Endodermal cell (in vitro differentiated cells): Measurements from ENCODE around the gene SDK2. TPM values are rescaled to one million over a fixed set of nuclear protein-coding genes. Genes with fewer than 3 reads are reported as not detected.

ENCODE experiments used
- DNase-seq: peaks from one replicate; pipeline ENCODE4 v3.0.0-alpha.2; 2017
- H3K27ac ChIP-seq: 2 replicates; pipeline ENCODE4 v1.5.1; 2013; ENCODE audit warnings: mild to moderate bottlenecking, low read depth, low read length, moderate library complexity
- H3K27me3 ChIP-seq: 2 replicates; pipeline ENCODE4 v1.6.1; 2013; ENCODE audit warnings: mild to moderate bottlenecking, low read length, moderate library complexity; ENCODE audit not compliant: insufficient read depth, control insufficient read depth, poor library complexity, severe bottlenecking
- H3K36me3 ChIP-seq: 2 replicates; pipeline ENCODE4 v1.7.0; 2013; ENCODE audit warnings: mild to moderate bottlenecking, low read length, moderate library complexity; ENCODE audit not compliant: control insufficient read depth, insufficient read depth
- H3K4me1 ChIP-seq: one replicate; pipeline ENCODE4 v1.7.0; 2013; ENCODE audit warnings: low read length; ENCODE audit not compliant: control insufficient read depth, insufficient read depth
- H3K4me3 ChIP-seq: 2 replicates; pipeline ENCODE4 v1.5.1; 2013; ENCODE audit warnings: mild to moderate bottlenecking, low read length, moderate library complexity
- H3K9ac ChIP-seq: 2 replicates; pipeline ENCODE4 v1.6.1; 2013; ENCODE audit warnings: mild to moderate bottlenecking, low read length, moderate library complexity; ENCODE audit not compliant: poor library complexity, severe bottlenecking; ENCODE audit errors: extremely low read depth
- H3K9me3 ChIP-seq: 2 replicates; pipeline ENCODE4 v1.6.1; 2013; ENCODE audit warnings: mild to moderate bottlenecking, low read length, moderate library complexity; ENCODE audit not compliant: control insufficient read depth
- H3K27ac Mint-ChIP-seq: 2 replicates; pipeline ENCODE4 v1.8.0; 2020; ENCODE audit warnings: mixed read lengths
- H3K27me3 Mint-ChIP-seq: 2 replicates; pipeline ENCODE4 v1.8.0; 2021; ENCODE audit warnings: mild to moderate bottlenecking, mixed read lengths; ENCODE audit not compliant: insufficient read depth
- H3K36me3 Mint-ChIP-seq: 2 replicates; pipeline ENCODE4 v1.8.0; 2020; ENCODE audit warnings: low read depth, mixed read lengths
- H3K4me1 Mint-ChIP-seq: 2 replicates; pipeline ENCODE4 v1.8.0; 2020; ENCODE audit warnings: mixed read lengths
- H3K4me3 Mint-ChIP-seq: 2 replicates; pipeline ENCODE4 v1.8.0; 2020; ENCODE audit warnings: mild to moderate bottlenecking, moderate library complexity, mixed read lengths
- H3K9me3 Mint-ChIP-seq: 2 replicates; pipeline ENCODE4 v1.8.0; 2020; ENCODE audit warnings: mild to moderate bottlenecking, mixed read lengths
- WGBS, 2 experiments: methylation state at CpG; one replicate each; pipeline versions ENCODE4 v1.1.5 to v1.1.7; 2013; ENCODE audit warnings: missing lambda C conversion rate in 2 of 2, mixed read lengths in 1 of 2; ENCODE audit not compliant: insufficient coverage in 1 of 2, insufficient read length in 1 of 2; 5-methylcytosine and 5-hydroxymethylcytosine counted together
- total RNA-seq, 2 donors: library from RNA; stranded (reverse); fragmentation: NEBNext Ultra II Directional in 1 of 2; extraction: Animal tissue kit (Norgen Biotek cat#: 25700) in 1 of 2; gene quantifications; 2 replicates in 1 of 2; 3 replicates in 1 of 2; pipeline ENCODE4 v1.2.1, GENCODE V29; 2021
- TF ChIP-seq, protein P1 (sequence below): fragments of 200-600 bp; sonication (generic); conservative IDR thresholded peaks from 2 replicates; pipeline ENCODE4 v1.5.0; 2021; ENCODE audit warnings: antibody characterized with exemption, mild to moderate bottlenecking

Gene SDK2
- total RNA-seq, 2 donors from 2014 or later, result 5.9 to 7.0 TPM

DNA sequence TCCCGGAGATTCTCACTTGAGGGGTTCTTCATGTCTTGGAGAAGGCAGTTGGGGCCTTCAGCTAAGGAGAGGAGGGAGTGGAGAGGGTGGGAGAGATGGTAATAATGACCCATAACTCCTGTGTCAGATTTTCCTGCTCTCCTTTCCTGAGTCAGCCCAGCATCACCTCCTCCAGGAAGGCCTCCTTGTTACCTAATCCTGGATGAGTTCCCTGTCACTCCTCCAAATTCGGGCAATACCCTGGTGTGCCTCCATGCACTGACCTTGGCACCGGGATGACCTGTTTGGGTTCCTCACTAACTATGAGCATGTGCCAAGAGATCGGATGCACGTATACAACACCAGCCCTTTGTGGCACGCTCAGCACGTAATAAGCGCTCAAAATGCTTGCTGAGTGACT is 38.8 kb downstream of the SDK2 start:
- H3K4me3 Mint-ChIP-seq, result no peak overlapping the region
- H3K36me3 Mint-ChIP-seq, result no peaks in the 10 kb centered on the region
- H3K4me3 ChIP-seq, result no peak overlapping the region
- no peak for DNase-seq
- TF ChIP-seq, protein P1, sequence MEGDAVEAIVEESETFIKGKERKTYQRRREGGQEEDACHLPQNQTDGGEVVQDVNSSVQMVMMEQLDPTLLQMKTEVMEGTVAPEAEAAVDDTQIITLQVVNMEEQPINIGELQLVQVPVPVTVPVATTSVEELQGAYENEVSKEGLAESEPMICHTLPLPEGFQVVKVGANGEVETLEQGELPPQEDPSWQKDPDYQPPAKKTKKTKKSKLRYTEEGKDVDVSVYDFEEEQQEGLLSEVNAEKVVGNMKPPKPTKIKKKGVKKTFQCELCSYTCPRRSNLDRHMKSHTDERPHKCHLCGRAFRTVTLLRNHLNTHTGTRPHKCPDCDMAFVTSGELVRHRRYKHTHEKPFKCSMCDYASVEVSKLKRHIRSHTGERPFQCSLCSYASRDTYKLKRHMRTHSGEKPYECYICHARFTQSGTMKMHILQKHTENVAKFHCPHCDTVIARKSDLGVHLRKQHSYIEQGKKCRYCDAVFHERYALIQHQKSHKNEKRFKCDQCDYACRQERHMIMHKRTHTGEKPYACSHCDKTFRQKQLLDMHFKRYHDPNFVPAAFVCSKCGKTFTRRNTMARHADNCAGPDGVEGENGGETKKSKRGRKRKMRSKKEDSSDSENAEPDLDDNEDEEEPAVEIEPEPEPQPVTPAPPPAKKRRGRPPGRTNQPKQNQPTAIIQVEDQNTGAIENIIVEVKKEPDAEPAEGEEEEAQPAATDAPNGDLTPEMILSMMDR, result no peak
- H3K9me3 Mint-ChIP-seq, result no peaks in the 10 kb centered on the region
- 92 to 97% methylated on average over 7 to 8 of the region's 8 CpGs for WGBS, 2 experiments
- H3K9ac ChIP-seq, result no peak overlapping the region
- peaks cover 55% of the 10 kb centered on the region for H3K27me3 Mint-ChIP-seq
- no peak overlapping the region for H3K27ac ChIP-seq
- peaks cover 12% of the 10 kb centered on the region for H3K27me3 ChIP-seq
- no peaks in the 10 kb centered on the region for H3K36me3 ChIP-seq
- H3K27ac Mint-ChIP-seq, result no peak overlapping the region
- no peaks in the 10 kb centered on the region for H3K4me1 ChIP-seq
- H3K4me1 Mint-ChIP-seq, result peaks cover 7% of the 10 kb centered on the region
- no peaks in the 10 kb centered on the region for H3K9me3 ChIP-seq

DNA sequence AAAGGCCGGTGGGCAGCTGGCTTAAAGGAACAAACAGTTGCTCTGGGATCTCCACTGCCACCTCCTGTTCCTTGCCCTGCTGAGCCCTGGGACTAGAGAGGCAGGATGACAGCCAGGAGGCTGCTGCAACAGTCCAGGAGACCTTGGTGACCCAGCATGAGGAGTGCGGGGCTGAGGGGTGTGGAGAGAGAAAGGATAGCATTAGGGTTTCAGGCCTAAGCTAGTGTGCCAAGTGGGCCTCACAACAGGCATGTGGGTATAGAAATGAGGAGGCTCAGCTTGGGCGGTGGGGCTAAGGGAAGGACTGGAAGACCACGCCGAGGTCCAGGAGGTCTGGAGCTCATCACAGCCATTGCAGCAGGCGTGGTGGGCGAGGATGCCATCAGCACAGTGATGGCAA is 39.8 kb downstream of the SDK2 start:
- Histone ChIP-seq H3K9ac (no peak overlapping the region), H3K36me3 (no peaks in the 10 kb centered on the region), H3K4me3 (no peak overlapping the region), H3K4me1 (no peaks in the 10 kb centered on the region), H3K27me3 (peaks cover 12% of the 10 kb centered on the region), H3K9me3 (no peaks in the 10 kb centered on the region), H3K27ac (no peak overlapping the region)
- Mint-ChIP-seq H3K27me3 (peaks cover 57% of the 10 kb centered on the region), H3K4me3 (no peak overlapping the region), H3K9me3 (no peaks in the 10 kb centered on the region), H3K4me1 (peaks cover 6% of the 10 kb centered on the region), H3K36me3 (no peaks in the 10 kb centered on the region), H3K27ac (no peak overlapping the region)
- TF ChIP-seq, protein P1, result peak; percentile 16
- no peak for DNase-seq
- WGBS, 2 experiments, result 94 to 95% methylated on average over 4 to 7 of the region's 7 CpGs

DNA sequence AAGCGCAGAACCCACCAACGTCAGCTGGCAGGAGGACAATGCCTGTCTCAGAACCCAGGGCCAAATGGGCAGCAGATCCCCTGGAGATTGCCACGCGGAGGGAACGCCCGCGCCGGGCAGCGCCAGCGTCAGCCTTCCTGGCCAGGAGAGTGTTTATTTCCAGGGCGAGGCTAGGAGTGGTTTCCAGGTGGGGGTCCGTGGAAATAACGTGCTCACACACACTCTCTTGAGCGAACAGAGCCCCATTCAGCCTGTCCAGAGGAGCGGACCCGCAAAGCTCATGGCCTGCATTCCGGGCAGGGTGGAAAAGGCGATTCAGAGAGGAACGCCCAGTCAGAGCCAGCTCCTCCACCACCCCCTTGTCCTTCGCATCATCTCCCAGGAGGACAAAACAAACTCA is 40.3 kb downstream of the SDK2 start:
- no peak for DNase-seq
- no peak overlapping the region for H3K4me3 ChIP-seq
- H3K27ac Mint-ChIP-seq, result no peak overlapping the region
- H3K27me3 ChIP-seq, result peaks cover 8% of the 10 kb centered on the region
- H3K4me3 Mint-ChIP-seq, result no peak overlapping the region
- no peaks in the 10 kb centered on the region for H3K36me3 Mint-ChIP-seq
- H3K4me1 ChIP-seq, result no peaks in the 10 kb centered on the region
- H3K4me1 Mint-ChIP-seq, result peaks cover 1% of the 10 kb centered on the region
- no peaks in the 10 kb centered on the region for H3K9me3 ChIP-seq
- peaks cover 55% of the 10 kb centered on the region for H3K27me3 Mint-ChIP-seq
- no peaks in the 10 kb centered on the region for H3K9me3 Mint-ChIP-seq
- H3K36me3 ChIP-seq, result no peaks in the 10 kb centered on the region
- H3K27ac ChIP-seq, result no peak overlapping the region
- TF ChIP-seq, protein P1, result no peak
- H3K9ac ChIP-seq, result no peak overlapping the region
- WGBS, 2 experiments, result 94 to 96% methylated on average over 17 to 20 of the region's 20 CpGs
